Trophoblast cell (in vitro differentiated cells and primary cell): ENCODE data around the gene DDX17.

ENCODE experiments used
- DNase-seq, 2 donors: peaks; one replicate each; pipeline ENCODE4 v3.0.0-alpha.2; 2016
- H2AFZ ChIP-seq: 2 replicates; pipeline ENCODE4 v1.6.1; 2013; ENCODE audit warnings: low read length, moderate library complexity, mild to moderate bottlenecking; ENCODE audit not compliant: insufficient read depth, poor library complexity
- H2AK5ac ChIP-seq: 2 replicates; pipeline ENCODE4 v1.6.1; 2013; ENCODE audit warnings: mild to moderate bottlenecking, low read length
- H2BK120ac ChIP-seq: 2 replicates; pipeline ENCODE4 v1.6.1; 2013; ENCODE audit warnings: low read length, mild to moderate bottlenecking, moderate library complexity; ENCODE audit not compliant: insufficient read depth, poor library complexity
- H2BK12ac ChIP-seq: 2 replicates; pipeline ENCODE4 v1.6.1; 2013; ENCODE audit warnings: mild to moderate bottlenecking, low read length, moderate library complexity
- H2BK5ac ChIP-seq: 2 replicates; pipeline ENCODE4 v1.6.1; 2013; ENCODE audit warnings: low read length, low read depth, moderate library complexity, mild to moderate bottlenecking; ENCODE audit not compliant: poor library complexity
- H3K14ac ChIP-seq: 2 replicates; pipeline ENCODE4 v1.6.1; 2013; ENCODE audit warnings: mild to moderate bottlenecking, low read length
- H3K18ac ChIP-seq: 2 replicates; pipeline ENCODE4 v1.6.1; 2013; ENCODE audit warnings: mild to moderate bottlenecking, low read length
- H3K23ac ChIP-seq: 2 replicates; pipeline ENCODE4 v1.6.1; 2013; ENCODE audit warnings: low read length
- H3K27ac ChIP-seq: 2 replicates; pipeline ENCODE4 v1.5.1; 2013; ENCODE audit warnings: low read depth, mild to moderate bottlenecking, inconsistent platforms, low read length, moderate library complexity
- H3K27me3 ChIP-seq: 2 replicates; pipeline ENCODE4 v1.6.1; 2013; ENCODE audit warnings: inconsistent platforms, mild to moderate bottlenecking, low read length, moderate library complexity; ENCODE audit not compliant: insufficient read depth
- H3K36me3 ChIP-seq, 2 experiments: 1 replicate in 1 of 2; 2 replicates in 1 of 2; pipeline ENCODE4 v1.6.1; 2013; ENCODE audit warnings: low read length in 2 of 2, mild to moderate bottlenecking in 2 of 2, moderate library complexity in 1 of 2; ENCODE audit not compliant: insufficient read depth in 2 of 2, control insufficient read depth in 1 of 2
- H3K4ac ChIP-seq: 2 replicates; pipeline ENCODE4 v1.6.1; 2013; ENCODE audit warnings: low read depth, mild to moderate bottlenecking, low read length, moderate library complexity
- H3K4me1 ChIP-seq, 2 experiments: 1 replicate in 1 of 2; 2 replicates in 1 of 2; pipeline ENCODE4 v1.6.1; 2013; ENCODE audit warnings: low read length in 2 of 2, mild to moderate bottlenecking in 2 of 2, moderate library complexity in 1 of 2; ENCODE audit not compliant: insufficient read depth in 2 of 2, control insufficient read depth in 1 of 2
- H3K4me2 ChIP-seq: 2 replicates; pipeline ENCODE4 v1.6.1; 2013; ENCODE audit warnings: inconsistent platforms, mild to moderate bottlenecking, low read length, moderate library complexity
- H3K4me3 ChIP-seq: 2 replicates; pipeline ENCODE4 v1.5.1; 2013; ENCODE audit warnings: mild to moderate bottlenecking, low read depth, low read length, inconsistent platforms
- H3K79me1 ChIP-seq: one replicate; pipeline ENCODE4 v1.6.1; 2013; ENCODE audit warnings: low read length
- H3K79me2 ChIP-seq: 2 replicates; pipeline ENCODE4 v1.6.1; 2013; ENCODE audit warnings: low read length, mild to moderate bottlenecking; ENCODE audit not compliant: control insufficient read depth, insufficient read depth, poor library complexity
- H3K9ac ChIP-seq: 2 replicates; pipeline ENCODE4 v1.6.1; 2013; ENCODE audit warnings: mild to moderate bottlenecking, low read length
- H3K9me3 ChIP-seq: 2 replicates; pipeline ENCODE4 v1.6.1; 2013; ENCODE audit warnings: low read depth, mild to moderate bottlenecking, control low read depth, inconsistent platforms, low read length; ENCODE audit not compliant: insufficient read depth
- H4K12ac ChIP-seq: 2 replicates; pipeline ENCODE4 v1.6.1; 2013; ENCODE audit warnings: low read depth, mild to moderate bottlenecking, low read length, moderate library complexity
- H4K8ac ChIP-seq: 2 replicates; pipeline ENCODE4 v1.6.1; 2013; ENCODE audit warnings: low read depth, mild to moderate bottlenecking, low read length, moderate library complexity
- H4K91ac ChIP-seq: one replicate; pipeline ENCODE4 v1.6.1; 2013; ENCODE audit warnings: low read depth, mild to moderate bottlenecking, low read length, moderate library complexity
- WGBS: extraction: QIAGEN DNeasy Blood & Tissue Kit; methylation state at CpG from one replicate; pipeline ENCODE4 v1.1.7; 2013; ENCODE audit warnings: missing lambda C conversion rate; ENCODE audit not compliant: insufficient read length, insufficient coverage; ENCODE audit errors: extremely low coverage; 5-methylcytosine and 5-hydroxymethylcytosine counted together

The DDX17 gene

DNA sequence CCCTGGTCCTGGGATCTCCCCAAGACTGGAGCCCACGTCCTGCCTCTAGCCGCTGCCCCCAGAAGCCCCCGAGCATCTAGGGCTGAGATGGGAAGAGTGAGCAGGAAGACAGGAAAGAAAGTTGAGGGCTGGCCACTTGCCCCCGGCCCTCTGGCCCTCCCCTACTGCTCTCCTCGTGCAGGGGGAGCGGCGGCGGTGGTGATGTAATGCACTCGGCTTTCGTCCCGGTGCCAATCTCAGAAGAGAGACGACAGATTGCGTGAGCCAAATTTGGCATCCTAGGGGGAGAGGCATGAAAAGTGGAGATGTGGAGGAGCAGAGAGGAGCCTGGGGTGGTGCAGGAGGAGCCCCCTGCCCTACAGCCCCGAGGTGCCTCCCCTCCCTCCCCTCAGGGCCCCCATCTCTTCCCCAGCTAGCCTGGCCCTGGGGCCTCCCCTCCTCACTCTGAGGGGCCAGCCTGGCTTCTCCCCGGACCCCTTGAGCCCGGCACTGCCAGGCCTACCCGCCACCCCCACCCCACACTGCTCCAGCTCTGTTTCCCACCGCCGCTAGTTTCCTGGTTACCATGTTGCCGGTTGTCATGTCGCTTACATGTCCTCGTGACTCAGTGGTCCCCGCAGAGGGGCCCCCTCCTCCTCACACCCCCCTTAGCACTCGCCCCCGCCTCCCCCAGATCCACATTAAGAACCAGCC lies 53.6 kb downstream of the DDX17 start:
- H3K27ac ChIP-seq, result no peak overlapping the region
- H3K23ac ChIP-seq, result no peak overlapping the region
- H4K12ac ChIP-seq, result no peak overlapping the region
- WGBS, result no CpG with 5 or more reads among the region's 25 CpGs
- H3K4me3 ChIP-seq, result no peak overlapping the region
- H2AK5ac ChIP-seq, result no peak overlapping the region
- no peak overlapping the region for H2BK12ac ChIP-seq
- peaks cover 6% of the 10 kb centered on the region for H3K9me3 ChIP-seq
- no peaks in the 10 kb centered on the region for H3K36me3 ChIP-seq
- DNase-seq, result no peak
- no peak overlapping the region for H3K4ac ChIP-seq
- H3K14ac ChIP-seq, result no peak overlapping the region
- no peak overlapping the region for H3K4me2 ChIP-seq
- H2AFZ ChIP-seq, result no peak overlapping the region
- H3K4me1 ChIP-seq, result peaks cover 3 to 4% of the 10 kb centered on the region in 2 experiments
- H3K9ac ChIP-seq, result no peak overlapping the region
- H3K18ac ChIP-seq, result no peak overlapping the region
- peaks cover 32% of the 10 kb centered on the region for H3K27me3 ChIP-seq
- H3K79me1 ChIP-seq, result no peaks in the 10 kb centered on the region
- H4K91ac ChIP-seq, result no peak overlapping the region
- H2BK120ac ChIP-seq, result no peak overlapping the region
- H4K8ac ChIP-seq, result no peak overlapping the region
- H2BK5ac ChIP-seq, result no peak overlapping the region
- no peaks in the 10 kb centered on the region for H3K79me2 ChIP-seq

DNA sequence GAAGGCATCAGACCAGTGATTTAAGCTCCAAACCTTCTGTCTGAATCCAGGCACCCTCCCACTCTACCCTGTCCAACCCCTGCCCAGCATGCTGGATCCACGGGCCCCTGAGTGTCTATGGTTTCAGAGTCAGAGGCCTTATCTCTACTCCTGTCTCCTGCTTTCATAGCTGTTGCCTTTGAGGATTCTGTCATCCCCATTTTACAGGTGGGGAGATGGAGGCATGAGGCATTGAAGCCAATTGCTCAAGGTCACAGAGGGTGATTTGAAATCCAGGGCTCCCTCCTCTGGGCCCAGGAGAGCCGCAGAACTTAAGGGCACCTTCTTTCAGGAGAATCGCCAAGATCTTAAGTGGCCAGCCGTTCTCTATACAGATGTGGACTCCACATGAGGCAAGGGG lies 54.2 kb downstream of the DDX17 start:
- no peak overlapping the region for H3K4me2 ChIP-seq
- H3K18ac ChIP-seq, result no peak overlapping the region
- DNase-seq, result no peak
- H4K12ac ChIP-seq, result no peak overlapping the region
- H2BK120ac ChIP-seq, result no peak overlapping the region
- H3K4me1 ChIP-seq, result peaks cover 3 to 4% of the 10 kb centered on the region in 2 experiments
- no peak overlapping the region for H3K14ac ChIP-seq
- H3K36me3 ChIP-seq, result no peaks in the 10 kb centered on the region
- no peaks in the 10 kb centered on the region for H3K79me2 ChIP-seq
- no peak overlapping the region for H3K27ac ChIP-seq
- no peak overlapping the region for H3K4ac ChIP-seq
- H3K23ac ChIP-seq, result no peak overlapping the region
- H3K27me3 ChIP-seq, result peaks cover 32% of the 10 kb centered on the region
- H4K91ac ChIP-seq, result no peak overlapping the region
- no peak overlapping the region for H2BK5ac ChIP-seq
- no peak overlapping the region for H2AFZ ChIP-seq
- H4K8ac ChIP-seq, result no peak overlapping the region
- H2AK5ac ChIP-seq, result no peak overlapping the region
- no peaks in the 10 kb centered on the region for H3K79me1 ChIP-seq
- no peak overlapping the region for H2BK12ac ChIP-seq
- no peak overlapping the region for H3K4me3 ChIP-seq
- no CpG with 5 or more reads among the region's 4 CpGs for WGBS
- H3K9ac ChIP-seq, result no peak overlapping the region
- H3K9me3 ChIP-seq, result peaks cover 6% of the 10 kb centered on the region

- peaks cover 6% of the 10 kb centered on the region for H3K9me3 ChIP-seq
- no peak overlapping the region for H4K12ac ChIP-seq
These were observed 54.7 kb downstream of the DDX17 start for GRCh38 chr22:38451404-38451803.

GRCh38 chr22:38450234-38450797 lies 55.8 kb downstream of the DDX17 start:
- Histone ChIP-seq H3K27ac (no peak overlapping the region), H3K18ac (no peak overlapping the region), H2AK5ac (no peak overlapping the region), H3K9me3 (peaks cover 7% of the 10 kb centered on the region), H3K4ac (no peak overlapping the region), H3K79me2 (no peaks in the 10 kb centered on the region), H3K14ac (no peak overlapping the region), H4K91ac (no peak overlapping the region), H3K4me3 (no peak overlapping the region), H3K36me3 (no peaks in the 10 kb centered on the region), H3K9ac (no peak overlapping the region), H2BK120ac (no peak overlapping the region), H3K4me2 (no peak overlapping the region), H3K27me3 (peaks cover 25% of the 10 kb centered on the region), H2AFZ (no peak overlapping the region), H3K79me1 (no peaks in the 10 kb centered on the region), H2BK5ac (no peak overlapping the region), H3K23ac (no peak overlapping the region), H4K8ac (no peak overlapping the region), H2BK12ac (no peak overlapping the region), H4K12ac (no peak overlapping the region), H3K4me1 (peaks cover 3 to 4% of the 10 kb centered on the region in 2 experiments)
- WGBS, result no CpG with 5 or more reads among the region's 11 CpGs
- DNase-seq, result no peak

More at GRCh38 chr22:38451404-38451803, 54.7 kb downstream of the DDX17 start:
- peaks cover 3 to 4% of the 10 kb centered on the region in 2 experiments for H3K4me1 ChIP-seq
- no peak overlapping the region for H2BK5ac ChIP-seq
- H3K4ac ChIP-seq, result no peak overlapping the region
- H3K4me2 ChIP-seq, result no peak overlapping the region
- no peaks in the 10 kb centered on the region for H3K79me1 ChIP-seq
- H2BK12ac ChIP-seq, result no peak overlapping the region
- peaks cover 32% of the 10 kb centered on the region for H3K27me3 ChIP-seq
- no peak overlapping the region for H4K8ac ChIP-seq
- no peaks in the 10 kb centered on the region for H3K79me2 ChIP-seq
- no peak overlapping the region for H3K18ac ChIP-seq
- H2AFZ ChIP-seq, result no peak overlapping the region
- no peak overlapping the region for H2BK120ac ChIP-seq
- no peak overlapping the region for H3K4me3 ChIP-seq
- no peak overlapping the region for H3K27ac ChIP-seq
- no peak overlapping the region for H2AK5ac ChIP-seq
- H3K9ac ChIP-seq, result no peak overlapping the region
- no CpG with 5 or more reads among the region's 2 CpGs for WGBS
- H3K23ac ChIP-seq, result no peak overlapping the region
- H4K91ac ChIP-seq, result no peak overlapping the region
- no peak overlapping the region for H3K14ac ChIP-seq
- DNase-seq, result no peak
- H3K36me3 ChIP-seq, result no peaks in the 10 kb centered on the region
